Measurements from ENCODE around the gene PRRC2A. TPM values are rescaled to one million over a fixed set of nuclear protein-coding genes. Genes with fewer than 3 reads are reported as not detected.

The PRRC2A gene
- total and polyA plus RNA-seq, 4 donors: 73.7 to 157 (median 103) TPM

DNA sequence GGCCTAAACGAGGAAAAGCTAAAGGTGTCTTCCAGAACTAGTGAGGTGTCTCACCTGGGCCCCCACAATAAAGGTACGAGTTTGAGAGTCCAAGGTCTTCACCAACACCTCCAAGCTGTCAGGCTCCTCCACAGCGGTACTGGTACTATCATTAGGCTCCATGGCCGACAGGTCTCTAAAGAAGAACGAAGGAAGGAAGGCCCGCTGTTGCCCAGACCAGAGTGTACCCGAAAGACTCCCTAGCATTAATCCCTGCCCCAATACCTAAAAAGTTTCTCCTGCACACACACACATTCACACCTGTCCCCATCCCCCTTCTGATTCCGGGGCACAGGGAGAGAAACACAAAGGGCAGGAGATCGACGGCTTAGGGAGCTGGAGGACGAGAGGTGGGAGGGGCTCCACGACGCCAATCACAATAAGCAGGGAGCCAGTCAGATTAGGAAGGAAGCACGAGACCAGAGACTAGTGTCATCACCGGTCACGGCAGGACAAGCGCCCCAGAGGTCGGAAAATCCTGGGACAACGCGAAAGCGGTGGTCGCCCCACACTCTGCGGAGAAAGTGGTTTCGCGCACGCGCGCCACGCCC lies 31.2 kb downstream of the PRRC2A start:
- ATAC-seq (ENCODE audit: insufficient read depth, low FRiP score) (peak; percentile 43), DNase-seq (peak in 1 of 3 donors; percentile 80)
- H3K9me3 ChIP-seq (ENCODE audit: control insufficient read depth in 4 of 4, insufficient read depth in 3 of 4, low read length in 3 of 4): no peaks in the 10 kb centered on the region
- peak overlapping the region; percentile 93 to 98 for H3K27ac ChIP-seq (ENCODE audit: low read depth in 1 of 2, low read length in 1 of 2)
- H3K36me3 ChIP-seq (ENCODE audit: control insufficient read depth in 4 of 4, insufficient read depth in 4 of 4, low read length in 4 of 4): peaks cover 20 to 31% (median 27%) of the 10 kb centered on the region in 4 donors
- TF ChIP-seq, protein P1, sequence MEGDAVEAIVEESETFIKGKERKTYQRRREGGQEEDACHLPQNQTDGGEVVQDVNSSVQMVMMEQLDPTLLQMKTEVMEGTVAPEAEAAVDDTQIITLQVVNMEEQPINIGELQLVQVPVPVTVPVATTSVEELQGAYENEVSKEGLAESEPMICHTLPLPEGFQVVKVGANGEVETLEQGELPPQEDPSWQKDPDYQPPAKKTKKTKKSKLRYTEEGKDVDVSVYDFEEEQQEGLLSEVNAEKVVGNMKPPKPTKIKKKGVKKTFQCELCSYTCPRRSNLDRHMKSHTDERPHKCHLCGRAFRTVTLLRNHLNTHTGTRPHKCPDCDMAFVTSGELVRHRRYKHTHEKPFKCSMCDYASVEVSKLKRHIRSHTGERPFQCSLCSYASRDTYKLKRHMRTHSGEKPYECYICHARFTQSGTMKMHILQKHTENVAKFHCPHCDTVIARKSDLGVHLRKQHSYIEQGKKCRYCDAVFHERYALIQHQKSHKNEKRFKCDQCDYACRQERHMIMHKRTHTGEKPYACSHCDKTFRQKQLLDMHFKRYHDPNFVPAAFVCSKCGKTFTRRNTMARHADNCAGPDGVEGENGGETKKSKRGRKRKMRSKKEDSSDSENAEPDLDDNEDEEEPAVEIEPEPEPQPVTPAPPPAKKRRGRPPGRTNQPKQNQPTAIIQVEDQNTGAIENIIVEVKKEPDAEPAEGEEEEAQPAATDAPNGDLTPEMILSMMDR (IDR thresholded peaks at IDR 0.05; ENCODE audit: control extremely low read depth, extremely low read depth): no peak
- peak overlapping the region; percentile 58 to 87 for H3K9ac ChIP-seq (ENCODE audit: insufficient read depth in 1 of 2, low read length in 2 of 2)
- H3K27me3 ChIP-seq (ENCODE audit: control insufficient read depth in 3 of 3, insufficient read depth in 3 of 3, low read length in 2 of 3): no peaks in the 10 kb centered on the region
- peak overlapping the region; percentile 74 for H3K4me3 ChIP-seq
- H3K4me1 ChIP-seq (ENCODE audit: control insufficient read depth in 5 of 5, insufficient read depth in 5 of 5, low read length in 5 of 5): peaks cover 4 to 20% (median 7%) of the 10 kb centered on the region in 5 donors
- 4% methylated on average over 29 of the region's 29 CpGs for WGBS, 2 donors

DNA sequence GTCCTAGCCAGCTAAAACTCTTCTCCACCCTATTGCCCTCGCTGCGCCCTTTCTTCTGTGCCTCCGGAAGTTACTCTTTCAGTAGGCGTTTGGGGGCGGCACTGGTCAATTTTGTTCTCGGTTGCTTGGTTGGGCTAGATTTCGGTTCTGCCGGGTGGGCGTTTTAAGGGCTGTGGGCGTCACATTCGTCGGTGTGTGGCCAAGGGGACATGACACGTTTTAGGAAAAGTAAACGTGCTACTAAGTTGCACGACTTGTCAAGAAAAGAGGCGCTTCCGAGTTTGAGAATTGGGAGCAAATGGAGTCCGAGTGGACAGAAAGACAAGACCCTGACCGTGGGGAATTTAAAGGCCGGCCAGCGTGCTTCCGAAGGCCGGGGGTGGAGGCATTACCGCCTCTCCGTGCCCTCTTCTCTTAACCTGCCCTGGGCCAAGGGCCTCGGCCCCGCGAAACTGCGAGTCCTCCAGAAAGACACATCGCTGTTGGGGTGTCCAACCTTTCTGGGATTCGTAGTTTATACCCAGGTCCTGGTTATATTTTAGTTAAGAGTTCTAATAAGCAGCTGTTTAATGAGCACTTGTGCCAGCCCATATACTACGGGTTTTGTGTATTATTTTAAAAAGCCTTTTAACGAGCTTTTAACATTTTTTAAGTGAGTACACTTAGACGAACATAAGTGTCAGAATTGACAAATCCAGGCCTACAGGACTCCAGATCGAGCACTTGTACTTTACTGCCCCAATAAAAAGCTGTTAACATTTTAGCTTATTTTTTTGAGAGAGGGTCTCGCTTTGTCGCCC lies 32.6 kb downstream of the PRRC2A start:
- Histone ChIP-seq H3K27ac (ENCODE audit: low read depth in 1 of 2, low read length in 1 of 2) (peak overlapping the region; percentile 93 to 98), H3K9ac (ENCODE audit: insufficient read depth in 1 of 2, low read length in 2 of 2) (peak overlapping the region; percentile 72 to 96), H3K27me3 (ENCODE audit: control insufficient read depth in 3 of 3, insufficient read depth in 3 of 3, low read length in 2 of 3) (no peaks in the 10 kb centered on the region), H3K4me1 (ENCODE audit: control insufficient read depth in 5 of 5, insufficient read depth in 5 of 5, low read length in 5 of 5) (peaks cover 4 to 21% (median 7%) of the 10 kb centered on the region in 5 donors), H3K36me3 (ENCODE audit: control insufficient read depth in 4 of 4, insufficient read depth in 4 of 4, low read length in 4 of 4) (peaks cover 17 to 27% (median 22%) of the 10 kb centered on the region in 4 donors), H3K4me3 (peak overlapping the region; percentile 53), H3K9me3 (ENCODE audit: control insufficient read depth in 4 of 4, insufficient read depth in 3 of 4, low read length in 3 of 4) (no peaks in the 10 kb centered on the region)
- TF ChIP-seq, protein P1 (IDR thresholded peaks at IDR 0.05; ENCODE audit: control extremely low read depth, extremely low read depth): no peak
- ATAC-seq (ENCODE audit: insufficient read depth, low FRiP score) (peak; percentile 87), DNase-seq (peak in 1 of 3 donors; percentile 95)
- WGBS, 2 donors: 7 to 8% methylated on average over 37 of the region's 37 CpGs

DNA sequence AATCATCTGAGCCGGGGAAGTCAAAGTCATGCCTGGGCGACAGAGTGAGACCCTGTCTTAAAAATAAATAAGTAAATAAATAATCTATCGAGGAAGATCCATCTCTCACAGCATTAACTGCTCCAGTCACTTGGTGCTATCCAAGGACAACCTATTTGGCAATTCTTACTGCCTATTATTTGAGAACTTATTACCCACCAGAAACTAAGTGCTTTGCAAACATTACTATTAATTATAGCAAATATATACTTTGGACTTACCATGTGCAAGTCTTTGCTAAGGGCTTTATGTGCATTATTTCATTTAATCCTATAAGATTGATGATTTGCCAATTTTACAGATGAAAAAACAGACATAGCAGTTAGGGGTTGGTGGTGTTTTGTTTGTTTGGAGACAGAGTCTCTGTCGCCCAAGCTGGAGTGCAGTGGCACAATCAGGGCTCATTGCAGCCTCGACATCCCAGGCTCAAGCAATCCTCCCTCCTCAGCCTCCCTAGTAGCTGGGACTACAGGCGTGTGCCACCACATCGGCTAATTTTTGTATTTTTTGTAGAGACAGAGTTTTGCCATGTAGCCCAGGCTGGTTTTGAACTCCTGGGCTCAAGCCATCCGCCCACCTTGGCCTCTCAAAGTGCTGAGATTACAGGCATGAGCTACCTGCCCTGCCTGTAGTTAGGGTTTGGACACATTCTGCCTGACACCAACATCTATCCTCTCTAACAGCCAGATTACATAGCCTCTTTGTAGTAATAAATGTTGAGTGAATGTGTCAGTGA lies 34.2 kb downstream of the PRRC2A start:
- Histone ChIP-seq H3K27me3 (ENCODE audit: control insufficient read depth in 3 of 3, insufficient read depth in 3 of 3, low read length in 2 of 3) (no peaks in the 10 kb centered on the region), H3K27ac (ENCODE audit: low read depth in 1 of 2, low read length in 1 of 2) (no peak overlapping the region), H3K9me3 (ENCODE audit: control insufficient read depth in 4 of 4, insufficient read depth in 3 of 4, low read length in 3 of 4) (no peaks in the 10 kb centered on the region), H3K9ac (ENCODE audit: insufficient read depth in 1 of 2, low read length in 2 of 2) (no peak overlapping the region), H3K4me1 (ENCODE audit: control insufficient read depth in 5 of 5, insufficient read depth in 5 of 5, low read length in 5 of 5) (peaks cover 4 to 37% (median 14%) of the 10 kb centered on the region in 5 donors), H3K36me3 (ENCODE audit: control insufficient read depth in 4 of 4, insufficient read depth in 4 of 4, low read length in 4 of 4) (peaks cover 3 to 18% (median 7%) of the 10 kb centered on the region in 4 donors), H3K4me3 (no peak overlapping the region)
- 94 to 95% methylated on average over 8 of the region's 8 CpGs for WGBS, 2 donors
- ATAC-seq (ENCODE audit: insufficient read depth, low FRiP score): no peak
- DNase-seq: no peak
- TF ChIP-seq, protein P1 (IDR thresholded peaks at IDR 0.05; ENCODE audit: control extremely low read depth, extremely low read depth): no peak
